ENCODE data around the gene XDH. TPM values are rescaled to one million over a fixed set of nuclear protein-coding genes. Genes with fewer than 3 reads are reported as not detected.

XDH gene
- total RNA-seq (ENCODE audit: unreplicated experiment): 1.0 TPM
- long read RNA-seq: 0 reads

GRCh38 chr2:31414601-31415241 is at the start of gene XDH:
TSS of gene XDH (minus strand) at chr2:31414742. CDS start at chr2:31414666, 76 bp downstream.
- Mint-ChIP-seq H3K27me3 (ENCODE audit: unreplicated experiment) (no peaks in the 10 kb centered on the region), H3K9me3 (ENCODE audit: unreplicated experiment) (no peaks in the 10 kb centered on the region), H3K36me3 (ENCODE audit: low read depth, unreplicated experiment) (no peaks in the 10 kb centered on the region), H3K4me1 (ENCODE audit: unreplicated experiment) (no peaks in the 10 kb centered on the region), H3K27ac (ENCODE audit: unreplicated experiment) (no peak within 1 kb of the TSS), H3K4me3 (ENCODE audit: unreplicated experiment) (no peak within 1 kb of the TSS)
- no peak for DNase-seq (ENCODE audit: low spot score)
- no peak for TF ChIP-seq CTCF (IDR thresholded peaks at IDR 0.05; ENCODE audit: unreplicated experiment)

- Mint-ChIP-seq H3K4me3 (ENCODE audit: unreplicated experiment) (no peak overlapping the region), H3K27ac (ENCODE audit: unreplicated experiment) (no peak overlapping the region), H3K36me3 (ENCODE audit: low read depth, unreplicated experiment) (no peaks in the 10 kb centered on the region), H3K9me3 (ENCODE audit: unreplicated experiment) (no peaks in the 10 kb centered on the region), H3K4me1 (ENCODE audit: unreplicated experiment) (no peaks in the 10 kb centered on the region), H3K27me3 (ENCODE audit: unreplicated experiment) (no peaks in the 10 kb centered on the region)
- no peak for TF ChIP-seq CTCF (IDR thresholded peaks at IDR 0.05; ENCODE audit: unreplicated experiment)
- no peak for DNase-seq (ENCODE audit: low spot score)
Observed at GRCh38 chr2:31457651-31458050, 43.1 kb upstream of the XDH start.

GRCh38 chr2:31446848-31447247 is 32.3 kb upstream of the XDH start:
- no peaks in the 10 kb centered on the region for H3K27me3 Mint-ChIP-seq (ENCODE audit: unreplicated experiment)
- peaks cover 4% of the 10 kb centered on the region for H3K9me3 Mint-ChIP-seq (ENCODE audit: unreplicated experiment)
- DNase-seq (ENCODE audit: low spot score): no peak
- no peak for TF ChIP-seq CTCF (IDR thresholded peaks at IDR 0.05; ENCODE audit: unreplicated experiment)
- no peak overlapping the region for H3K4me3 Mint-ChIP-seq (ENCODE audit: unreplicated experiment)
- H3K4me1 Mint-ChIP-seq (ENCODE audit: unreplicated experiment): no peaks in the 10 kb centered on the region
- no peaks in the 10 kb centered on the region for H3K36me3 Mint-ChIP-seq (ENCODE audit: low read depth, unreplicated experiment)
- no peak overlapping the region for H3K27ac Mint-ChIP-seq (ENCODE audit: unreplicated experiment)

- H3K27me3 Mint-ChIP-seq (ENCODE audit: unreplicated experiment): no peaks in the 10 kb centered on the region
- H3K4me3 Mint-ChIP-seq (ENCODE audit: unreplicated experiment): no peak overlapping the region
- H3K36me3 Mint-ChIP-seq (ENCODE audit: low read depth, unreplicated experiment): no peaks in the 10 kb centered on the region
- no peak for TF ChIP-seq CTCF (IDR thresholded peaks at IDR 0.05; ENCODE audit: unreplicated experiment)
- H3K4me1 Mint-ChIP-seq (ENCODE audit: unreplicated experiment): no peaks in the 10 kb centered on the region
- no peak for DNase-seq (ENCODE audit: low spot score)
- no peak overlapping the region for H3K27ac Mint-ChIP-seq (ENCODE audit: unreplicated experiment)
- no peaks in the 10 kb centered on the region for H3K9me3 Mint-ChIP-seq (ENCODE audit: unreplicated experiment)
Observed at GRCh38 chr2:31442376-31442775, 27.8 kb upstream of the XDH start.

GRCh38 chr2:31440764-31441163 is 26.2 kb upstream of the XDH start:
- Mint-ChIP-seq H3K27ac (ENCODE audit: unreplicated experiment) (no peak overlapping the region), H3K27me3 (ENCODE audit: unreplicated experiment) (no peaks in the 10 kb centered on the region), H3K4me3 (ENCODE audit: unreplicated experiment) (no peak overlapping the region), H3K4me1 (ENCODE audit: unreplicated experiment) (no peaks in the 10 kb centered on the region), H3K36me3 (ENCODE audit: low read depth, unreplicated experiment) (no peaks in the 10 kb centered on the region), H3K9me3 (ENCODE audit: unreplicated experiment) (no peaks in the 10 kb centered on the region)
- no peak for DNase-seq (ENCODE audit: low spot score)
- TF ChIP-seq CTCF (IDR thresholded peaks at IDR 0.05; ENCODE audit: unreplicated experiment): no peak
